ENCODE measurements around the gene SMARCA2. TPM values are rescaled to one million over a fixed set of nuclear protein-coding genes. Genes with fewer than 3 reads are reported as not detected.
A peak's percentile ranks its signal among the peaks of the same experiment; 100 is the strongest.

SMARCA2 gene
- total RNA-seq, 1 experiment from 2014 or later, result 32.6 TPM

GRCh38 chr9:2208991-2209390, 193.8 kb downstream of the SMARCA2 start:
- DNase-seq (ENCODE audit: low read depth), result no peak

- DNase-seq (ENCODE audit: low read depth), result peak; percentile 29
Observed at GRCh38 chr9:2209400-2209799, 194.3 kb downstream of the SMARCA2 start.

GRCh38 chr9:2210201-2210600, 195.1 kb downstream of the SMARCA2 start:
- DNase-seq (ENCODE audit: low read depth), result peak; percentile 46

- DNase-seq (ENCODE audit: low read depth), result no peak
Observed at GRCh38 chr9:2213830-2214468, 198.8 kb downstream of the SMARCA2 start.

DNA sequence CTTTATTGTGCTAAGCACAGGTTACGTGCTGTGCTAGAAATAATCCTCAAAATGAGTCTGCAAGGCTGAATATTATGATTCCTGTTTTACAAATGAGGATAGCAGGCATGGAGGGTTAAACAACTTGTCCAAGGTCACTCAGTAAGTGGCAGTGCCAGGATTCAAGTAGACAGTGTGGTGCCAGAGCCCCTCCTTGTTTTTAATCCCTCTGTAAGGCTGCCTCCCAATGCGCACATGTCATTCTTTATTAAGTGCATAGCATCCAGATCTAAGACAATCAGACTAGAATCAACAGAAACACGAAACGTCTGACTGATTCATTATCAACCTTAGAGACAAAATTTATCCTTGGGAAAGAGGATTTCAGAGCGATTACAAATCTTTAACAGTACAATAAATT, 199.6 kb downstream of the SMARCA2 start:
- no peak for DNase-seq (ENCODE audit: low read depth)

GRCh38 chr9:2215921-2216441, 200.8 kb downstream of the SMARCA2 start:
- DNase-seq (ENCODE audit: low read depth), result no peak

- peak; percentile 63 for DNase-seq (ENCODE audit: low read depth)
Observed at GRCh38 chr9:2216591-2216990, 201.4 kb downstream of the SMARCA2 start.

DNA sequence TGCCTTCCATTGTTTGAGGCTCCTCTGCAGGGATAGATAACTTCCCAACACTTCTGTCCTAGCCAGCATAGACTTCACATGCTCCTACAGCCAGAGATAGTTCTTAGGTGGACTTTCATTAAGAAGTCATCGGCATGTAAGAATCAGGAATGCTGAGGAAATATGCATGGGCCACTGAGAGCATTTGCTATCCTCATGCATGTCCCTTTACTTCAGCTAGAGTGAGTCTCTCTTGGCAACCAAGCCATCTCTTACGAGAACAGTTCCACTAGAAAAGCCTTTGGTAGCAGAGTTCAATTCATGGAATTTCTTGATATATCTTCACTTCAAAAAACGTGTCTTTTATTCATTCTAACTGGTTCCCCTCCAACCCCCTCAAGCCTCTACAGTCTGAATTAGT, 202.4 kb downstream of the SMARCA2 start:
- no peak for DNase-seq (ENCODE audit: low read depth)

DNA sequence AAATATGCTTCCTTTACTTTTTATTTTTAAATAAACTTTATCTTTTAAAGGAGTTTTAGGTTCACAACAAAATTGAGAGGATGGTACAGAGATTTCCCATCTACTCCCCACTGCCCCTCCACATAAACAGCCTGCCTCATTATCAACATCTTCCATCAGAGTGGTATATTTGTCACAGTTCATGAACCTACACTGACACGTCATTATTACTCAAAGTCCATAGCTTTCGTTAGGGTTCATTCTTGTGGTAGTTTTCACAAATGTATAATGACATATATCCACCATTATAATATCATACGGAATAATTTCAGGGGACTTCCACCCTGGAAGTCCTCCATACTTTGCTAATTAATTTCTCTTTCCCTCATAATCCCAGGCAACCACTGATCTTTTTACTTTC, 204.9 kb downstream of the SMARCA2 start:
- DNase-seq (ENCODE audit: low read depth), result peak; percentile 43

- no peak for DNase-seq (ENCODE audit: low read depth)
Observed at GRCh38 chr9:2227144-2227867, 212.2 kb downstream of the SMARCA2 start.

- DNase-seq (ENCODE audit: low read depth), result peak; percentile 37
Observed at GRCh38 chr9:2228132-2228531, 213.0 kb downstream of the SMARCA2 start.

DNA sequence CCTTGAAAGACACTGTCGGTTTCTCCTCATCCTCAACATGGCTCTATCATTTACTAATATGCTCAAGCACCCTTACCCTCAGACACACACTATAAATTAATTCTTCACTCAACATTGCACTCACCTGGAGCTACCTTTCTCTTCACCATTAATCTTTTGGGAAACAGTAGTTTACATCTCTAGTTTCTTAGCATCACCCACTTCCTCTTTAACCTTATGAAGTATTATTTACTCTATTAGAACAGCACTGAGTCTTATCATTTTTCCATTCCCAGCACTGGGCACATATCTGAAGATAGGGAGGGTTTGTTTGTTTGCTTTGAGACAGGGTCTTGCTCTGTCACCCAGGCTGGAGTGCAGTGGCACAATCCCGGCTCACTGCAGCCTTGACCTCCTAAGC, 213.5 kb downstream of the SMARCA2 start:
- DNase-seq (ENCODE audit: low read depth), result no peak

GRCh38 chr9:2229109-2229721, 214.1 kb downstream of the SMARCA2 start:
- no peak for DNase-seq (ENCODE audit: low read depth)

- no peak for DNase-seq (ENCODE audit: low read depth)
Observed at GRCh38 chr9:2230362-2230761, 215.2 kb downstream of the SMARCA2 start.

DNA sequence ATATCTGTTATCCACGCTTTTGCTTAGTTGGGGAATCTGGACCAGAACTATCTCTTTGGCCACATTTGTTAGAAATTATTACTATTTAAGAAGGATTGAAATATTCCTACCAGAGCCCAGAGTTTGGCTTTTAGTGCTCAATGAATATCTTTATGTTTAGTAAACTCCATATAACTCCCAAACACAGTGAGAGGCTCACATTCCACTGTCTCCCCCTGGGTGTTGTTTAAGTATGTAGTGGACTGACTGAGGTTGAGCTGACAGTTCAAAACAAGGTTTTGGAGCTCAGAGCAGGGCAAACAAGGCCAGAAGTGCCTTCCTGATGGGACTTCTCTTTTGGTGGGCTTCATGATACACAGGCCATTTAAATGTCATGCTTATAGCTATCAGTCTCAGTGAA, 216.0 kb downstream of the SMARCA2 start:
- DNase-seq (ENCODE audit: low read depth), result no peak

- DNase-seq (ENCODE audit: low read depth), result peak; percentile 38
Observed at GRCh38 chr9:2231829-2232228, 216.7 kb downstream of the SMARCA2 start.

DNA sequence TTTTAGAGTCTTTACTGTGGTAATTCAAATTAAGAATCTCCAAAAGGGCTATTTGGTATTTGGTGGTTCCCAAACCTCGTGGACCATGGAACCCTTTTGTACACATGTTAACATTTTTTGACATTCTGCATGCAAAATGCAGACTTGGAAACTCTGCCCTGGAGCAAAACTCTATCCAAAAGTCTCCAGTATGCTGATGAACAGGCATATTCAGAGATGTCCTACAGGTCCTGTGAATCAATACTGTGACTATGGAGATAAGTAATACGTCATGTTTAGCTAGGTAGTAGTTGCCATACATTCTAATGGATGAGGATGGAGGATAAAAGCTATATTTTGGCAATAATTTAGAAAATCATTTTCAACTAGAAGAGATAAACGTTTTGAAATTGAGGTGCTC, 218.1 kb downstream of the SMARCA2 start:
- no peak for DNase-seq (ENCODE audit: low read depth)

- no peak for DNase-seq (ENCODE audit: low read depth)
Observed at GRCh38 chr9:2234371-2234893, 219.3 kb downstream of the SMARCA2 start.

GRCh38 chr9:2235623-2236022, 220.5 kb downstream of the SMARCA2 start:
- no peak for DNase-seq (ENCODE audit: low read depth)

DNA sequence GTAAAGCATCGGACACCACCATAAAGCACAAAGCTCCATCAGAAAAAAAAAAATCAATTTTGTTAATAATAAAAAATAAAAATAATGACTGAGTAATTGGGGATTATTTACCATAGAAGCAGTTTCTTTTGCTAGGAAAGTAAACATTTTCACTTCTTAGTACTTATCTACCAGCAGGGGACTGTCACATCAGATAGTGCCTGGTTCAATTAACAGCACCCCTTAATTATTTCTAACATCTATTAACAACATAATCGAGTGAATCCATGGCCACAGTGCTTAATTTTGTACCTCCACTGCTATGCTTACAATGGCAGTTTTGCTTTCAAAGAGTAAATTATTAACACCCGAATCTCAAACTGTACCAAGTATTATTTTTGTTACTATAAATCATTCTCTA, 221.7 kb downstream of the SMARCA2 start:
- no peak for DNase-seq (ENCODE audit: low read depth)

DNA sequence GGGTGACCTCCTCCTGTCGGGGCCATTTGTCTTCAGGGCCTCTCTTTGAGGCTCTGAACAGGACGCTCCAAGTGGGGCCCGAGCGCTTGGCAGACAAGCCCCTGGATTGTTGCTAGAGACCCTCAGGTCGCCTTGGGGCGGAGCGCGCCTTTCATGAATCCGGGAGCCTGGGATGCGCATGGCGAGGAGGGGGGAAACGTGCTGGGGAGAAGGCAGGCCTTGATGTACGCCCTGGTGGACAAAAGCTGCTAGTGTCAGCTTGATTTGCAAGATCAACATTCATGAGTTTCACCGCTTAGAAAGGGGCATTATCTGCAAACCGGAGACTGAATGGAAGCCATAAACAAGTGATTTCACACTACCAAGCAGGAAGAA, 226.3 kb downstream of the SMARCA2 start:
- DNase-seq (ENCODE audit: low read depth), result no peak
